A549 (cell line): ENCODE measurements around the gene IFI6.
"Not testable (repeated sequence)": the region's sequence is repeated elsewhere in the genome, so short reads cannot be mapped to it uniquely, and the experiment has no call there.

Experiments used
- ATOH8 ChIP-seq: fragments of 250-450 bp; sonication (Bioruptor Pico); IDR thresholded peaks from 2 replicates; pipeline ENCODE4 v1.5.0; 2020; ENCODE audit warnings: low read depth, mild to moderate bottlenecking, moderate library complexity
- BCL3 ChIP-seq: fragments of >200 bp; sonication (Bioruptor Twin); formaldehyde crosslinking; IDR thresholded peaks from 3 replicates; pipeline ENCODE4 v1.6.1; 2016
- CTCF ChIP-seq: fragments of >200 bp; sonication (Bioruptor Twin); formaldehyde crosslinking; IDR thresholded peaks from 3 replicates; pipeline ENCODE4 v1.5.1; 2016
- EP300 ChIP-seq, 2 experiments: fragments of >200 bp; sonication (Bioruptor Twin); formaldehyde crosslinking; IDR thresholded peaks; 2 replicates in 1 of 2; 3 replicates in 1 of 2; pipeline ENCODE4 v1.6.1; 2016 to 2017
- HMGXB4 ChIP-seq: fragments of 250-450 bp; sonication (Bioruptor Pico); IDR thresholded peaks from 2 replicates; pipeline ENCODE4 v1.5.0; 2021; ENCODE audit warnings: mild to moderate bottlenecking, moderate library complexity, borderline replicate concordance
- JUNB ChIP-seq: fragments of >200 bp; sonication (Bioruptor Twin); formaldehyde crosslinking; IDR thresholded peaks from 2 replicates; pipeline ENCODE4 v1.6.1; 2016
- MAFK ChIP-seq: fragments of 450-650 bp; IDR thresholded peaks from 2 replicates; pipeline ENCODE4 v1.6.1; 2014; ENCODE audit not compliant: partially characterized antibody
- NFE2L2 ChIP-seq: fragments of 150-350 bp; conservative IDR thresholded peaks from 2 replicates; pipeline ENCODE4 v1.6.1; 2014; ENCODE audit warnings: low read length
- NR3C1 ChIP-seq: fragments of >200 bp; sonication (Bioruptor Twin); formaldehyde crosslinking; IDR thresholded peaks from 3 replicates; pipeline ENCODE4 v1.6.1; 2017
- PBX3 ChIP-seq: IDR thresholded peaks from 2 replicates; pipeline ENCODE4 v1.6.1; 2012
- POLR2A ChIP-seq: IDR thresholded peaks from 2 replicates; pipeline ENCODE4 v1.6.1; 2012; ENCODE audit warnings: mild to moderate bottlenecking, low read length
- RAD21 ChIP-seq, 2 experiments: fragments of >200 bp in 1 of 2; sonication (Bioruptor Twin) in 1 of 2; formaldehyde crosslinking in 1 of 2; IDR thresholded peaks in 1 of 2; conservative IDR thresholded peaks in 1 of 2; 2 replicates in 1 of 2; 3 replicates in 1 of 2; pipeline ENCODE4 v1.6.1; 2012 to 2018; ENCODE audit warnings: inconsistent platforms in 1 of 2
- RARB ChIP-seq: fragments of 250-450 bp; sonication (Bioruptor Pico); IDR thresholded peaks from 2 replicates; pipeline ENCODE4 v1.8.0; 2021; ENCODE audit warnings: mild to moderate bottlenecking, moderate library complexity

- TF ChIP-seq ATOH8; BCL3; CTCF; RARB (CRISPR knock-in tag); RAD21 (conservative IDR thresholded peaks at IDR 0.05 in 1 of 2, IDR thresholded peaks at IDR 0.05 in 1 of 2); MAFK; NR3C1; HMGXB4; JUNB; EP300 (IDR thresholded peaks at IDR 0.05); NFE2L2; POLR2A; PBX3: not testable (repeated sequence)
Observed at GRCh38 chr1:27619782-27620438, 52.1 kb downstream of the IFI6 start.
